Caco-2 (cell line): ENCODE data around the gene CEPT1. TPM values are rescaled to one million over a fixed set of nuclear protein-coding genes. Genes with fewer than 3 reads are reported as not detected.
A peak's percentile ranks its signal among the peaks of the same experiment; 100 is the strongest.

Experiments
- BruUV-seq: library from RNA; stranded (reverse); fragments of 400-500 nt; replicated peaks from 2 replicates; lab custom pipeline; 2021; lab: Mats Ljungman, UMichigan
- CTCF ChIA-PET: fragments of 300-600 bp; sonication (Branson Sonifier 250); formaldehyde crosslinking; loops from one replicate; lab custom pipeline; 2022; ENCODE audit warnings: antibody characterized with exemption; lab: Charles Lee
- POLR2A ChIA-PET: fragments of 300-600 bp; sonication (Branson Sonifier 250); formaldehyde crosslinking; loops from one replicate; lab custom pipeline; 2022; ENCODE audit warnings: antibody characterized with exemption; lab: Charles Lee
- DNase-seq, 2 experiments: peaks; one replicate each; pipeline versions ENCODE4 v3.0.0 to v3.0.0-alpha.2; 2020 to 2022
- H3K27me3 ChIP-seq: replicated peaks from 2 replicates; pipeline ENCODE4 v1.6.0; 2011; ENCODE audit warnings: low read length; ENCODE audit not compliant: control insufficient read depth, insufficient read depth
- H3K36me3 ChIP-seq: 2 replicates; pipeline ENCODE4 v1.5.1; 2011; ENCODE audit warnings: low read length; ENCODE audit not compliant: control insufficient read depth, insufficient read depth
- H3K4me1 ChIP-seq: fragments of 250-450 bp; sonication (Bioruptor Pico); 2 replicates; pipeline ENCODE4 v1.5.1; 2020; ENCODE audit warnings: mild to moderate bottlenecking
- H3K4me3 ChIP-seq: 2 replicates; pipeline ENCODE4 v1.5.1; 2011; ENCODE audit warnings: low read depth, mild to moderate bottlenecking, control low read depth, low read length
- H3K9me3 ChIP-seq: fragments of 250-450 bp; sonication (Bioruptor Pico); 2 replicates; pipeline ENCODE4 v1.5.1; 2020; ENCODE audit warnings: mild to moderate bottlenecking, moderate library complexity
- H3K27ac Mint-ChIP-seq: one replicate; pipeline ENCODE4 v1.8.0; 2022; ENCODE audit warnings: mixed read lengths; ENCODE audit not compliant: unreplicated experiment
- H3K27me3 Mint-ChIP-seq: one replicate; pipeline ENCODE4 v1.8.0; 2022; ENCODE audit warnings: mixed read lengths; ENCODE audit not compliant: insufficient read depth, unreplicated experiment
- H3K36me3 Mint-ChIP-seq: one replicate; pipeline ENCODE4 v1.8.0; 2022; ENCODE audit warnings: mild to moderate bottlenecking, mixed read lengths; ENCODE audit not compliant: insufficient read depth, unreplicated experiment
- H3K4me1 Mint-ChIP-seq: one replicate; pipeline ENCODE4 v1.8.0; 2022; ENCODE audit warnings: low read depth, mixed read lengths; ENCODE audit not compliant: unreplicated experiment
- H3K4me3 Mint-ChIP-seq: one replicate; pipeline ENCODE4 v1.8.0; 2022; ENCODE audit warnings: mild to moderate bottlenecking, moderate library complexity, mixed read lengths; ENCODE audit not compliant: unreplicated experiment
- H3K9me3 Mint-ChIP-seq: one replicate; pipeline ENCODE4 v1.8.0; 2022; ENCODE audit warnings: mixed read lengths; ENCODE audit not compliant: unreplicated experiment
- CTCF ChIP-seq, 2 experiments: fragments of 200-600 bp in 1 of 2; IDR thresholded peaks; 1 replicate in 1 of 2; 2 replicates in 1 of 2; pipeline versions ENCODE4 v1.5.1 to v1.8.0; 2011 to 2022; ENCODE audit warnings: antibody characterized with exemption in 1 of 2, control low read depth in 1 of 2, inconsistent platforms in 1 of 2, low read depth in 1 of 2, low read length in 1 of 2, mild to moderate bottlenecking in 1 of 2, moderate library complexity in 1 of 2; ENCODE audit not compliant: insufficient read depth in 1 of 2, severe bottlenecking in 1 of 2, unreplicated experiment in 1 of 2
- intact Hi-C: fragments of 100-400 bp; cut with micrococcal nuclease; formaldehyde crosslinking; loops from one replicate; pipeline ENCODE4 v1.10.0; 2022; ENCODE audit not compliant: unreplicated experiment
- total RNA-seq: library from RNA; stranded (reverse); gene quantifications from 2 replicates; pipeline ENCODE4 v1.2.3, GENCODE V29; 2022

Gene CEPT1
- total RNA-seq, 1 experiment from 2014 or later = 17.3 TPM

GRCh38 chr1:111203681-111204200 is 63.7 kb downstream of the CEPT1 start:
- H3K36me3 ChIP-seq = no peaks in the 10 kb centered on the region; the same call in 1 of the 2 replicates
- H3K9me3 ChIP-seq = no peaks in the 10 kb centered on the region
- no TSS peak for BruUV-seq
- peak overlapping the region; percentile 54 for H3K4me3 ChIP-seq
- H3K4me3 Mint-ChIP-seq = peak overlapping the region; percentile 77
- POLR2A ChIA-PET = interaction anchor here (0.6 to 1.0 kb wide), 3 partner anchors 10 to 417 kb away, joined by 3 to 4 read pairs (median 3); no protein-coding TSS in a partner anchor
- H3K36me3 Mint-ChIP-seq = no peaks in the 10 kb centered on the region
- CTCF ChIA-PET = interaction anchor here (0.6 to 1.7 kb wide), 3 partner anchors 11 to 865 kb away, joined by 3 to 7 read pairs (median 4); no protein-coding TSS in a partner anchor
- TF ChIP-seq CTCF (IDR thresholded peaks at IDR 0.05; ENCODE audit: insufficient read depth in 1 of 2, low read depth in 1 of 2, low read length in 1 of 2, severe bottlenecking in 1 of 2, unreplicated experiment in 1 of 2) = no peak
- H3K4me1 Mint-ChIP-seq = peaks cover 14% of the 10 kb centered on the region
- DNase-seq = peak; percentile 80 to 89
- H3K9me3 Mint-ChIP-seq = no peaks in the 10 kb centered on the region
- no peaks in the 10 kb centered on the region for H3K27me3 Mint-ChIP-seq
- H3K4me1 ChIP-seq = peaks cover 34% of the 10 kb centered on the region
- H3K27me3 ChIP-seq = no peaks in the 10 kb centered on the region
- H3K27ac Mint-ChIP-seq = peak overlapping the region; percentile 49
- intact Hi-C loops = loop anchor here (5.0 kb wide), 3 partner anchors 41 to 129 kb away; partner anchors contain the start of genes CEPT1 and DRAM2

- CTCF ChIA-PET = interaction anchor here (0.6 to 1.7 kb wide), 2 partner anchors 10 to 866 kb away, joined by 4 to 7 read pairs; no protein-coding TSS in a partner anchor
- peak; percentile 61 to 69 for DNase-seq
- POLR2A ChIA-PET = interaction anchor here (0.6 to 1.0 kb wide), 3 partner anchors 9 to 416 kb away, joined by 3 to 4 read pairs (median 3); no protein-coding TSS in a partner anchor
Observed at GRCh38 chr1:111204201-111204982, 64.4 kb downstream of the CEPT1 start.

More at GRCh38 chr1:111204201-111204982, 64.4 kb downstream of the CEPT1 start:
- Mint-ChIP-seq H3K27me3 (no peaks in the 10 kb centered on the region), H3K9me3 (no peaks in the 10 kb centered on the region), H3K27ac (peak overlapping the region; percentile 49), H3K36me3 (no peaks in the 10 kb centered on the region), H3K4me1 (peaks cover 14% of the 10 kb centered on the region), H3K4me3 (peak overlapping the region; percentile 77)
- intact Hi-C loops = loop anchor here (5.0 kb wide), 3 partner anchors 42 to 128 kb away; partner anchors contain the start of genes CEPT1 and DRAM2
- Histone ChIP-seq H3K27me3 (no peaks in the 10 kb centered on the region), H3K4me1 (peaks cover 34% of the 10 kb centered on the region), H3K36me3 (no peaks in the 10 kb centered on the region), H3K4me3 (peak overlapping the region; percentile 54), H3K9me3 (no peaks in the 10 kb centered on the region)
- BruUV-seq = TSS peak; percentile 85
- no peak for TF ChIP-seq CTCF (IDR thresholded peaks at IDR 0.05; ENCODE audit: insufficient read depth in 1 of 2, low read depth in 1 of 2, low read length in 1 of 2, severe bottlenecking in 1 of 2, unreplicated experiment in 1 of 2)
